Natural killer cell treated with Interleukin-12 subunit alpha and Interleukin-12 subunit beta and Interleukin-15 and Interleukin-18, amount 100 ng/mL, for 72 hours (primary cell): ENCODE results near the gene SRGAP2. TPM values are rescaled to one million over a fixed set of nuclear protein-coding genes. Genes with fewer than 3 reads are reported as not detected.
"Not testable (repeated sequence)": the region's sequence is repeated elsewhere in the genome, so short reads cannot be mapped to it uniquely, and the experiment has no call there.

Source experiments
- ATAC-seq, 2 donors: fragments of 150-1000 bp; cut with Tn5 transposase in 1 of 2; sonication (Bioruptor Pico), chemical (Tn5 transposase) in 1 of 2; 2 replicates each; pipeline ENCODE4 v1.10.0; 2021
- DNase-seq: peaks from one replicate; pipeline ENCODE4 v3.0.0; 2022; ENCODE audit warnings: low spot score
- H3K27ac Mint-ChIP-seq, 2 donors: 1 replicate in 1 of 2; 2 replicates in 1 of 2; pipeline ENCODE4 v1.8.0; 2022; ENCODE audit warnings: mixed read lengths in 2 of 2, mild to moderate bottlenecking in 1 of 2, moderate library complexity in 1 of 2
- H3K27me3 Mint-ChIP-seq, 2 donors: 1 replicate in 1 of 2; 2 replicates in 1 of 2; pipeline ENCODE4 v1.8.0; 2022; ENCODE audit warnings: mixed read lengths in 2 of 2
- H3K36me3 Mint-ChIP-seq: one replicate; pipeline ENCODE4 v1.8.0; 2022; ENCODE audit warnings: mixed read lengths
- H3K4me1 Mint-ChIP-seq, 2 donors: 1 replicate in 1 of 2; 2 replicates in 1 of 2; pipeline ENCODE4 v1.8.0; 2022; ENCODE audit warnings: low read depth in 2 of 2, mixed read lengths in 2 of 2, mild to moderate bottlenecking in 1 of 2
- H3K4me3 Mint-ChIP-seq: one replicate; pipeline ENCODE4 v1.8.0; 2022; ENCODE audit warnings: mixed read lengths
- H3K9me3 Mint-ChIP-seq: 2 replicates; pipeline ENCODE4 v1.8.0; 2022; ENCODE audit warnings: mixed read lengths
- total RNA-seq, 2 donors: library from RNA; stranded (reverse); gene quantifications; one replicate each; pipeline ENCODE4 v1.2.3, GENCODE V29; 2022

SRGAP2 gene
- total RNA-seq, 2 donors from 2014 or later, result 178 to 237 TPM

DNA sequence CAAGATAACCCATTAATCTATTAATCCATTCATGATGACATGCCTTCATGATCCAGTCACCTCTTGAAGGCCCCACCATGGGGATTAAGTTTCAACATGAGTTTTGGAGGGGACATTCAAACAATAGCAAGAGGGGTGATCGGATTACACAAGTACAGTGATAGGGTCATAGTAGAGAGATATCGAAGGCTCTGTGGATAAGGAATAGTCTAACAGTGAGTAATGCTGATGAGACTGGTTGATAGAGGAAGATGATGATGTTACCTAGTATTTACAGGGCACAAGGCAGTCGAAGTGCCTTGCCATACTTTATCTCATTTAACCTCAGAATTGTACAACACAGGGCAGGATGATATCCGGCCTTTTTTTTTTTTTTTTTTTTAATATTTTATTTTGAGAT, 18.2 kb downstream of the SRGAP2 start:
- H3K27me3 Mint-ChIP-seq, ATAC-seq, H3K27ac Mint-ChIP-seq: not testable (repeated sequence)

DNA sequence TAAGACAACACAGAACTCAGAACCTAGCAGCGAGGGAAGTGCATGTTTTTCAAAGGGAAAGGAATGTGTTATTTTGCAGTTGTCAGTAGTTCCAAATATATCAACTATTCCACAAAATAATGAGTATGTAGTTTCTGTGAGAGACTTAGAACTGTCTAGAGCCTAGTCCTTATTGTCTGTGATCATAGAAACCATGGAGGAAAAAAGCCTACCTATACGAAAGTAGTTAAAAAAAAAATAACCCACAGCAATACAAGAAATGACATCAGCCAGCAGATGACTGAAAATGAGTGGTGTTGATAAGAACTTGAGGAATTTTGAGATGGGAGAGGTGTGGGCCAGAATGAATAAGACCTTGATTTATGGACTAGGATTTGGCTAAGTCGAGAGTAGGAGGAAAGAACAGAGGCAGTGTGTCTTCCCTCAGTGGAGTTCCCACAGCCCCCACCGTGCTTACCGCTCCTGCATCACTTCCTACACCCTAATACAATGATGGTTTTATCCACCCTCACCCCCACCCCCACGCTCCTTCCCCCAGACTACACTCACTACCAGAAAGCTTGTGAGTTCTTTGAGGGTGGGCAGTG, 20.9 kb downstream of the SRGAP2 start:
- DNase-seq, H3K27me3 Mint-ChIP-seq, H3K36me3 Mint-ChIP-seq, H3K27ac Mint-ChIP-seq, H3K4me1 Mint-ChIP-seq, H3K9me3 Mint-ChIP-seq, H3K4me3 Mint-ChIP-seq: not testable (repeated sequence)
- ATAC-seq, result peak in 1 of 2 donors; percentile 20

More for the DNA sequence above, 18.2 kb downstream of the SRGAP2 start:
- not testable (repeated sequence) for H3K36me3 Mint-ChIP-seq, DNase-seq, H3K4me3 Mint-ChIP-seq, H3K4me1 Mint-ChIP-seq, H3K9me3 Mint-ChIP-seq

DNA sequence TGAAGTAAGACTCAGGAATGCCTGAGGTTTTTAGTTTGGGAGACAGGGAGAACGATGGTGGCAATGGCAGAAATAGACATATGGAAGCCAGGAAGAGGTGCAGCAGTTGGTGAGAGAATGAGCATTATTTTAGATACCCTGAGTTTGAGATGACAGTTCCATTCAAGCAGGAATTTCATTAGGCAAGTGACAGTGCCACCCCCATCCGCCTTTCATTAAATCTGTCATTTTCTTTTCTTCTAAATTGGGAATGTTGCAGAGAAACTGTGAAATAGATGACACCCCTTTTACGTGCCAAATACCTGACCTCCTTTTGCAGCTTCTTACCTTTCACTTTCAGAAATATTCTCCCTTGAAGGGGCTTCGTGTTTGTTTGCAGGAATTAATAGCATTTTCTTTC, 22.0 kb downstream of the SRGAP2 start:
- not testable (repeated sequence) for ATAC-seq, H3K4me1 Mint-ChIP-seq, H3K27ac Mint-ChIP-seq, DNase-seq, H3K36me3 Mint-ChIP-seq, H3K4me3 Mint-ChIP-seq, H3K9me3 Mint-ChIP-seq, H3K27me3 Mint-ChIP-seq

DNA sequence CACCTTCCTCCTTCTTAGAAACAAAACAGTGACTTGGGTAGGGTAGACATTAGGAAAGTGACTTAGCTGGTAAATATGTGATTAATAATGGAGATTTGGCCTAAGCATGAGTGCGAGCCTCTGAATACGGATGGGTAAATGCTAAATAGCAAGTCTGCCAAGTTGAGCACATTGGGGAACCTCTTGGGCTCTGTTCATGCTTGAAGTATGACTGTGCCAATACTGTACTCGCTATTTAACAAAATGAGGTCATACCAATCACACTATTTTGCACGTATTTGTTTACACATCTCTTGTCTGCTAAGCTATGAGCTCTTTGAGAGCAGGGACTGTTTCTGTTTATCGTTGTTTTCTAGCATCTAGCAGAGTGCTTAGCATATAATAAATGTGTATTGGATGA, 23.5 kb downstream of the SRGAP2 start:
- H3K4me1 Mint-ChIP-seq, ATAC-seq: not testable (repeated sequence)

DNA sequence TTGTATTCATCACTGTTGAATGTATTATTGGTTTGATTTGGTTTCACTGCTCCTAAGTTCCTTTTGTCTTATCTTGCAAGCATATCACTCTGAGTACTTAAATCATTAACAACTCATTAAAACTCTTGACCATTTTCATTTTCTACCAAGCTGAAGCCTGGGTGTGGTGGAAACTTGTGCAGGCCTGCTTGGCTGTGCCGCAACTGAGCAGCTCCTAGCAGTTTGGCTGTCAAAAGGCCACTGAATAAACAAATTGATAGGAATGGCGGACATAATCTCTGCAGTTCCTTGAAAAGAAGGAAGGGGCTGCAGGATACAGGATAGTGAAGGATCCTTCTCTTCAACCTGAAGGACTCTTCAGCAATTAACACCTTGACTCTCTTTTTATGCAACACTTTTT, 25.9 kb downstream of the SRGAP2 start:
- H3K27ac Mint-ChIP-seq, H3K27me3 Mint-ChIP-seq, H3K4me3 Mint-ChIP-seq, H3K9me3 Mint-ChIP-seq, DNase-seq, H3K4me1 Mint-ChIP-seq, H3K36me3 Mint-ChIP-seq, ATAC-seq: not testable (repeated sequence)

More for the DNA sequence above, 23.5 kb downstream of the SRGAP2 start:
- not testable (repeated sequence) for H3K27me3 Mint-ChIP-seq, H3K9me3 Mint-ChIP-seq, H3K4me3 Mint-ChIP-seq, H3K36me3 Mint-ChIP-seq, DNase-seq, H3K27ac Mint-ChIP-seq

DNA sequence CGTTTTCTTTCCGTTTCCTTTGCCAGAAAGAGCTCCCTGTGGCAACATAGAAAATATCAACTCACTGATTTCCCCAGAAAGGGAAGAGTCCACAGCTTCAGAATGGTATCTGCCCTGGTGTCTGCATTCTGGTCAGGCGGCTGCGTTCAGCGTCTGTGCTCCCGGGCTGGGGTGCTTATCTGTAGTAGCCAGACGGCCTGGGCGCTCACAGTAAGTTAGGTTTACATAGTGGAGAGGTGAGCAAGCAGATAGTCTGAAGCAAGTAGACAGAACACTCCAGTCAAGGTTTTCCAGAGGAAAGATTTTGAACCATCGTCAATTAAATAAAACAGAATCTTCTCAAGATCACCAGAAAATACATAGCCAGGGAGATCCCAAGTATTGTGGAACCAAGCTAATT, 28.6 kb downstream of the SRGAP2 start:
- H3K9me3 Mint-ChIP-seq, DNase-seq, H3K4me3 Mint-ChIP-seq, H3K27me3 Mint-ChIP-seq, H3K4me1 Mint-ChIP-seq, H3K36me3 Mint-ChIP-seq, H3K27ac Mint-ChIP-seq, ATAC-seq: not testable (repeated sequence)

DNA sequence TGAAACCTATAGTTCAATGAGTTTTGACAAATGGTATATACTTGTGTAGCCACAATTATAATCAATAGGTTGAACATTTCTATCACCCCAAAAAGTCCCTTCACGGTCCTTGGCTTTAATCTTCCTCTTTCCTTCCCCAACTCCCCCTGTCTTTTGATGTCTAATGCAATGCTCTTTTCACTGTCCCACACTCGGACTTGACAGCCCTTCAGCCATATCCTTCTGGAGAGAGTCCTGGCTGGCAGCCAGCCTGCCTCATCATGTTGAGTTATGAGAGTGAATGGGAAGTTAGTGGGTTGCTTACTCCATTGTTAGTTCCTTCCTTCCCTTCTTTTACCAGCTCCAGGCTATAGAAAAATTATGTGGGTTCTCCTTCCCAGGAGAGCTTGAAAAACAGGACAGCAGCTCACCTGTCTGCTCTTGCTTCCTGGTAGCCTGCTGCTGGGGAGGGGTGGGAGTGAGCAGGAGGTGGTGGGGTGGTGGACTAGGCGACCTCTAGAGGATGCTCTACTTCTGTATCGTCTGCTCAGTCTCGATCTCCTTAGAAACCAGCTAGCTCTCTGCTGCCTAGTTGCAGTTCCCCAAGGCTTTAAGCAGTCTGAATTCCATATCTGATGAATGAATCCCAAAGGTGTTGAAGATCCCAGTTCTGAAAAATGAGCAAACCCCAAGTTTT, 29.8 kb downstream of the SRGAP2 start:
- not testable (repeated sequence) for H3K9me3 Mint-ChIP-seq, H3K27me3 Mint-ChIP-seq, H3K4me1 Mint-ChIP-seq, DNase-seq, H3K27ac Mint-ChIP-seq, ATAC-seq, H3K4me3 Mint-ChIP-seq, H3K36me3 Mint-ChIP-seq

DNA sequence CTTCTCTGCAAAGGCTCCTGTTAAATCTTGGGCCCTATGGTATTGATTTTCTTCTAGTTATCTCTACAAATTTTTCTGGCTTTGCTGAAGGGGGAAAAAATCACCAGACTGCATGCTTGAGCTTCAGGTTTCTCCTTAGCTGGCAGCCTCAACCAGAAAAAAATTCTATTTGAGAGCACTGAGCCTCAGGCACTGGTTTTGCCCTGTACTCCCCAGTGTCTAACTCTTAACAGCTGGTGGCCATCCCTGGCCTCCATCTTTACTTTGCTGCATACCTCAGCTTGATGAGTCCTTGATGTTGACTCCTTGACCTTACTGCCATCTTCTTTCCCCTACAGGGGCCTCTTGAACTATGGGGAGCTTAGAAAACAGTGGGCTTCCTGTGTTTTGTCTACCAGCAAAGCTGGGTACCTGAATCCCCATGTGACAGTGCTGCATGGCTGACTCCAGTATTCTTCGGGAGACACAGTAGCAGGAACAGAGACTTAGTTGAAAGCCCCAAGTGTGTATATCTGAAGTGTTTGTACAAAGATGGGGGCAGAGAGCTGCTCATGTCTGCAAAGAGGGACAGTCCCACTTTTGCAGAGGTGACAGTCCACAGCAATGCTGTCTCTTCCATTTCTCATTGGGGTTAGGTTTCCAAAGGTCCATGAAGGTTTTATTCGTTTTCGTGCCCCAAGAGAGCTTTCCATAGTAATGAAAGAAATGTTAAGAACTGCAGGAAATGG, 31.0 kb downstream of the SRGAP2 start:
- H3K27ac Mint-ChIP-seq, H3K9me3 Mint-ChIP-seq, H3K4me1 Mint-ChIP-seq, DNase-seq, H3K27me3 Mint-ChIP-seq, H3K4me3 Mint-ChIP-seq, ATAC-seq, H3K36me3 Mint-ChIP-seq: not testable (repeated sequence)

DNA sequence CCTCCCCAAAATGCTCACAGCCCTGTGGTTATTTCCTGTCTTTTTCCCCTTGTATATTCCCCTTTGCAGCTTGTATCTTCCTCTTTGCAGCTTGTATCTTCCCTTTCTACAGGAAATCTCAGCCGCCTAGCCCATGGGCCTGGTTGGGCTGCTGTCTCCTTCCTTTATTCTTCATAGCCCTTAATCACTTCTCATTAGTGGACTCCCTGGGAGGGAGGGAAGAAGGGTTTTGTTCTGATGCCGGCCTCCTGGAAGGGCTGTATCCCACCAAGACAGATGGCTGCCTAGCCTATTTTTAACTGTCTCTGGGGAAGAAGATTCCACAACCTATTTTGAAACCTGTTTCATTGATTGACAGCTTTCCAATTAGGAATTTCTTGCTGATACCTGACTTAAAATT, 31.8 kb downstream of the SRGAP2 start:
- H3K4me1 Mint-ChIP-seq, H3K9me3 Mint-ChIP-seq, ATAC-seq, H3K27me3 Mint-ChIP-seq, H3K4me3 Mint-ChIP-seq, H3K27ac Mint-ChIP-seq, H3K36me3 Mint-ChIP-seq, DNase-seq: not testable (repeated sequence)

DNA sequence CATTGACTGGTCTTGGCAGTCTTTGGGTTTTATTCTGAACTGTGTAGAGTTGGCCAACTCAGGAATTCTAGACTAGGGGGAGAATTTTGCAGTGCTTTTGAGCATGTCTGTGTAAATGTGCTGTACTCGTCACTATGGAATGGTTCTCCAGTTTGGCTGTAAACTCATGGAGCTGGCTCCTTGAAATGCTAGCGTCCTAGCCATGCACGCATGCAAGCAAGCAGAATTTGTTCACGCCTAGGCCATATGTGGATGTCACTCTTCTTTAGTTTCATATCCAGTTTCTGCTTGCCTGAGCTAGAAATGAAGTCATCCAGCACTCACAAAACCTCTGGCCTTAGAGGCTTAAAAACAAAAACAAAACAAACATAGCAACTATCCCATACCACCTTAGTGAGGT, 36.9 kb downstream of the SRGAP2 start:
- H3K4me3 Mint-ChIP-seq, H3K4me1 Mint-ChIP-seq, DNase-seq, H3K27me3 Mint-ChIP-seq, H3K9me3 Mint-ChIP-seq, H3K27ac Mint-ChIP-seq, H3K36me3 Mint-ChIP-seq: not testable (repeated sequence)
- peak in 1 of 2 donors; percentile 64 for ATAC-seq

DNA sequence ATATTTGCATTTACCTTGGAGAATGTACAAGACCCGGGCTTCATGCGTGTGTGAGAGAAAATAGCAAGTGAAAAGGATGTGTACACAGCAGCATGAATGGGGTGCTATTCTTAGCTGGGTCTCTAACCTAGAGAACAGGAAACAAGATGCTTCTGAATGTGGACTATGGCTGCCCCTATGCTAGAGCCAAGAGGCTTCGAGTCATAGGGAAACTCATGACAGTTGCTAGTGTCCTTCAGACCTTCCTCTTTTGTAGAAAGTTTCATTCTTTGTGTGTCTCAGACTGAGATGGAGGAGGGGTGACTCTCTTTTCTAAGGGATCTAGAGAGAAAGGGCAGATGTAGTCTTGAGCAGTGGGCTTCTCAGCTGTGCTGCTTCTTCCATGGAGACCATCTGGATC, 40.0 kb downstream of the SRGAP2 start:
- H3K4me3 Mint-ChIP-seq, result peak overlapping the region; percentile 22
- not testable (repeated sequence) for H3K4me1 Mint-ChIP-seq, H3K36me3 Mint-ChIP-seq, H3K9me3 Mint-ChIP-seq, H3K27me3 Mint-ChIP-seq
- peak; percentile 95 to 98 for ATAC-seq
- H3K27ac Mint-ChIP-seq, result peak overlapping the region; percentile 47 to 70
- peak; percentile 70 for DNase-seq

DNA sequence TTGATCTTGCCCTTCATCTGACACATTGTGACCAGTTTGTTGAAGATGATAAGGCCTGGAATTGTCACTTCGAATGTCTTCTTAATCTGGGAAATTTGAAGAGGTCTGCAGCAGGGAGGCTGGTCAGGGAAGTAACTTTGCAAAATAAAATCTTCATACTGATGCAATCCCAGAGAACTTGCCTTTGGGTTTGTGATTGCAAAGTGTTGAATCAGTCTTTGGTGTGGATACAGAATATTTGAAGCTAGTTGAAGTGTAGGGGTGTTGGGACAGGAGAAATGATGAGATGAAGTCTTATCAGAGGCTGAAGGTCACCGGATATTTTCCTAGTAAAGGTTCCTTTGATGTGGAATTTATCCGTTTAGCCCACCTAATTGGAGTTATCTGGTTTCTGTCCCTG, 42.1 kb downstream of the SRGAP2 start:
- not testable (repeated sequence) for H3K4me1 Mint-ChIP-seq, H3K4me3 Mint-ChIP-seq

DNA sequence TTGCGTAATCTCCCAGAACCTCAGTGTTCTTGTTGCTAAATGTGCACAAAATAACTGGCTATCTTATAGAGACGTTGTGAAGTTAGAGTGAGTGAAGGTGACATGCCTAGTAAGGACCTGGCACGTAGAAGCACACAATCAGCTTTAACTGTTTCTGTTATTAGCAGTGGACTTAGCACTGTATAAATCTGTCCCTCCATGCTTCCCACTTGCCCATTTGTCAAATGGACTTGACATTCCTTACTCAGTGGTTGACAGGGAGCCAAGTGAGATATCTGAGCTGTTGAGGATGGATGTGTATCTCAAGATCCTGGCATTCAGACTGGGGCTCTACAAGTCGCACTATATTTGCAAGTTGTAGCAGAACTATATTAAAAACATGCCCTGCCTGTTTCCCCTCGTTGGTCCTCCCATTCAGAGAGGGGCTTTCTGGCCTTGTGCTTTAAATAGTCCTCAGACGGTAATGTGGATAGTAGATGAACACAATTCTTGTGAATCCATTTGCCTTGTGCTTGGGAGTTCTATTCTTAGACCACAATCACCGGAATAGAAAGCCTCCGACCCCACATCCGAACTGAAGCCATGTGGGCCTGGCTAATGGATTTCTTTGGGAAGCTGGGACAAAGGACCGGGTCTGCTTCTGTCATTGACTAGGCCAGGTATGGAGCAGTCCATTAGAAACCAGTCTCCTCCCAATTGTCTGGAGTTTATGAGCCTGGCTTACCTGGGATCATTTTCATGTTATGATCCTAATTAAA, 43.0 kb downstream of the SRGAP2 start:
- not testable (repeated sequence) for H3K36me3 Mint-ChIP-seq, H3K27me3 Mint-ChIP-seq, H3K9me3 Mint-ChIP-seq, DNase-seq, ATAC-seq, H3K27ac Mint-ChIP-seq, H3K4me3 Mint-ChIP-seq, H3K4me1 Mint-ChIP-seq

More for the DNA sequence above, 42.1 kb downstream of the SRGAP2 start:
- H3K36me3 Mint-ChIP-seq, H3K27ac Mint-ChIP-seq, H3K27me3 Mint-ChIP-seq, DNase-seq, H3K9me3 Mint-ChIP-seq, ATAC-seq: not testable (repeated sequence)
